HG03432 (cell line): Measurements from ENCODE around the gene VAMP7.
A peak's percentile ranks its signal among the peaks of the same experiment; 100 is the strongest.
"Not testable (repeated sequence)": the region's sequence is repeated elsewhere in the genome, so short reads cannot be mapped to it uniquely, and the experiment has no call there.

ENCODE experiments used
- ATAC-seq: cut with Tn5 transposase; IDR thresholded peaks from one replicate; pipeline ENCODE4 v1.9.1; 2021; ENCODE audit warnings: mild to moderate bottlenecking, moderate library complexity; ENCODE audit not compliant: unreplicated experiment

Gene VAMP7, protein sequence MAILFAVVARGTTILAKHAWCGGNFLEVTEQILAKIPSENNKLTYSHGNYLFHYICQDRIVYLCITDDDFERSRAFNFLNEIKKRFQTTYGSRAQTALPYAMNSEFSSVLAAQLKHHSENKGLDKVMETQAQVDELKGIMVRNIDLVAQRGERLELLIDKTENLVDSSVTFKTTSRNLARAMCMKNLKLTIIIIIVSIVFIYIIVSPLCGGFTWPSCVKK

DNA sequence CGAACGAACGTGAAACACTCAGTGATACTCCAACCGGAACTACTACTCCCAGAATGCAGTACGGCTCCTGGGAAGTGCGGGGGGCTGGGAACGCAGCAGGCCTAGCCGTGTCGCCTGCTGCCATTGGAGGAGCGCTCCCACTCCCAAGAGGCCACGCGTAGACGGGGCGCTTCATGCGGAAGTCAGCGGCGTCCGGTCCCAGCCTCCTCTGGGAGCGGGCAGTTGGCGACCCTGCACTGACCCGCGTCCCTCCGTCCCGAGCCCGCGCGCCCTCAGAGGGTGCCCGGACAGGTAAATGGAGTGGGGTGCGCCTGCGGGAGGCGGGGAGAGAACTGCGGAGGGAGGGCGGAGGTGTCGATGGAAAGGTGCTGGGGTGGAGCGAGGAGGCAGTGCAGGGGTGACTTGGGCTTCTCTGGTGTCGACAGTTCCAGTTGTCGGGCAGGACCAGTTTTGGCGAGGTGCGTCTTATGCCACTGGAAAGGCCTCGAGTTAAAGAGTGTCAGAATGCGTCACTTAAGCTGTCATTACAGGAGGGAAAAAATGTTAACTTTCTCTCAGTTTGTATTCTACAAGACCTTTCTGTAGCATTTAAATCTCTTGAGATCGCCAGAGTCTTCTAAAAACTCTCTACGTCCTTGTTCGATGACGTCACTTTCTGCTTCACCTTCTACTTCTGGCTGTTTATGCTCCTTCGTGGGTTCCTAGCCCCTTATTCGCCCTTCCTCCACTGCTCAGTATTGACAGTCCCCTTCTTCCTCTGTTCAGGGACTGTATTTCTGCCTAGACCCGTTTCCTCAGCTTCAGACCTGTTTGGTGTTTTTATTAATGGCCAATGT, at the start of gene VAMP7:
TSS of gene VAMP7 (plus strand) at position 188 of the 836 bp plus-strand sequence. CDS start 8,122 bp downstream, outside the sequence.
- peak; percentile 98 for ATAC-seq

DNA sequence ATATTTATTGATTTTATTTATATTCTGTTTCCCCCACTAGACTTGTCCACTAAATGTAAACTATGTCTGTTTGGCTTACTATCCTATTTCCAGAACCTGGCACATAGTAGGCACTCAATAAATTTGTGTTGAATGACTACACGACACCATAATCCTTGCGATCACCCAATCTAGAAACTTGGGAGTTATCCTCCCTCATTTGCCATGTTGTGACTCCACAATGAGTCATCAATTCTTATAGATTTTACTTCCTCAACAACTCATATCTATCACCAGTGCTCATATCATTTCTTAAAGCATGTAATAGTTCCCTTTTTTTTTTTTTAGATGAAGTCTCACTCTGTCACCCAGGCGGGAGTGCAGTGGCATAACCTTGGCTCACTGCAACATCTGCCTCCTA, 39.9 kb upstream of the VAMP7 start:
- ATAC-seq: no peak

DNA sequence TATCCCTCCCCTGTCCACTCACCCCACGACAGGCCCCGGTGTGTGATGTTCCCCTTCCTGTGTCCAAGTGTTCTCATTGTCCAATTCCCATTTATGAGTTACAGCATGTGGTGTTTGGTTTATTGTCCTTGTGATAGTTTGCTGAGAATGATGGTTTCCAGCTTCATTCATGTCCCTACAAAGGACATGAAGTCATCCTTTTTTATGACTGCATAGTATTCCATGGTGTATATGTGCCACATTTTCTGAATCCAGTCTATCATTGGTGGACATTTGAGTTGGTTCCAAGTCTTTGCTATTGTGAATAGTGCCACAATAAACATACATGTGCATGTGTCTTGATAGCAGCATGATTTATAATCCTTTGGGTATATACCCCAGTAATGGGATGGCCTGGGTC, 29.4 kb upstream of the VAMP7 start:
- not testable (repeated sequence) for ATAC-seq

DNA sequence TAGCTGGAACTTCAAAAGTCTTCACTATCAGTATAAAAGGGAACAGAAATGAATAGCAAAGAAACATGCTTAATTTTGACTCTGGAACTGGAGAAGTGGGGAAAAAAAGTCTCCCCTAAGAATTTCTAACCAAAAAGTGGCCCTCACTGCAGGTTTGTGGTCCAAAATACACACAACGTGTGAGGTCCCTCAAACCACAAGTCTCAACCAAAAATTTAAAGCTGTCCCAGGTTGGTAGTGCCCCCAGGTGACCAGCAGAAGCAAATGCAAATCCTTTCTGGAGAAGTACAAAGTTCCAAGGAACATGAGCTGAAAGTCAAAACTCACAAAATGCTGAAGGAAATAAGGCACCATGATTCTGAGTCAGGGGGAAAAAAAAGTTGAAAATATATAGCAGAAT, 23.6 kb upstream of the VAMP7 start:
- ATAC-seq: no peak

DNA sequence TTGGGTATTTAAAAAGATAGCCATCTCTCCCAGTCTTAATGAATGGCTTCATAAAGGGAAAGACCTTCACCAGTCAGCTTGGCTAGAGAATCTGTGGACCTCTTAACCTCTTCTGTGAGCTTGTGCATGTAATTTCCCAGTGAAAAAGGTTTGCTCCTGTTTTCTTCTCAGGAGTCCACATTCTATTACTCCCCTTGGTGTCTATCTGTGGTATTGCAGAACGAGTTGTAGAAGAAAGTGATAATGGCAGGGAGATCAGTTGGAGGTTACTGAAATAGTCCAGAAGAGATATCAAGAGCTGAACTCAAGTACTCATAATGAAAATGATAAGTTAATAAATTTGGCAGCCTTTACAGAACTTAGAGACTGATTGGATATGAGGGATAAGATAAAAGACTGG, 16.5 kb upstream of the VAMP7 start:
- ATAC-seq: no peak

DNA sequence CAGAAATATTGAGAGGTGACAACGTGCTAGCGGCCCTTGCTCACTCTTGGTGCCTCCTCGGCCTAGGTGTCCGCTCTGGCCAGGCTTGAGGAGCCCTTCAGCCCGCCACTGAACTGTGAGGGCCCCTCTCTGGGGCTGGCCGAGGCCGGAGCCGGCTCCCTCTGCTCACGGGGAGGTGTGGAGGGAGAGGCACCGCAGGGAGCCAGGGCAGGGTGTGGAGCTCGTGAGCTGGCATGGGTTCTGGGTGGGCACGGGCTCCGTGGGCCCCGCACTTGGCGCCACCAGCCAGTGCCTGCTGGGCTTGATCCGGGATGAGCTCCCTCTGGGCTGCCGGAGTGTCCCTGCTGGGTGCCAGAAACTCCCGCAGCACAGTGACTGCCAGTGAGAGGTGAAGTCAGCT, 16.0 kb upstream of the VAMP7 start:
- ATAC-seq: no peak

DNA sequence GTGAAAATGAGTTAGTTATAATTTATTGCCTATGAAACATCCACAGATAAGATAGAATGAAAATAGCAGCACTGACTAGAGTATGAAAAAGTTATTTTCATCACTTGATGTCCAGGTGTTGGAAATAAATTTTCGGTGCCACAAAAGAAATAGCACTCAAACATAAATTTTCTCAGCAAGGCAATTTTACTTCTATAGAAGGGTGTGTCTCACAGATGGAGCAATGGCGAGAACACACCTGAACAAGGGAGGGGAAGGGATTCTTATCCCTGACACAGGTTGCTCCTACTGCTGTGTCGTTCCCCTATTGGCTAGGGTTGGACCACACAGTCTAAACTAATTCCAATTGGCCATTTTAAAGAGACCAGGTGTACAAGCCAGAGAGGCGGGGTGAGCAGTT, 13.3 kb upstream of the VAMP7 start:
- ATAC-seq: no peak

DNA sequence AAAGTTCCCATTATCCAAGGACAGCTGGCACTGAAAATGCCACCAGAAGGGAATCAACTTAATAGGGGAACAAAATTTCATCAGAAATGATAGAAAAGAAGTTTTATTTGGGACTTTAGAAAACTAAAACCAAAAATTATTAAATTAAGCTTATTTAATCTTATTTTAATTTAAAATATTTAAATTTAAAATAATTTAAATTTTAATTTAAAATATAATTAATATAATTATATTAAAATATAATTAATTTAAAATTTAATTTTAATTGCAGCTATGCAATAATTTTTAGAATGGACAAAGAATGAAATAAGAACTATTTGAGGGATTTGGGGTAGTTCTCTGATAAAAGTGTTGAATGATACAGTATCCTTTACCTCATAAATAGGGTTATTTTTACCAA, 10.2 kb upstream of the VAMP7 start:
- ATAC-seq: no peak

DNA sequence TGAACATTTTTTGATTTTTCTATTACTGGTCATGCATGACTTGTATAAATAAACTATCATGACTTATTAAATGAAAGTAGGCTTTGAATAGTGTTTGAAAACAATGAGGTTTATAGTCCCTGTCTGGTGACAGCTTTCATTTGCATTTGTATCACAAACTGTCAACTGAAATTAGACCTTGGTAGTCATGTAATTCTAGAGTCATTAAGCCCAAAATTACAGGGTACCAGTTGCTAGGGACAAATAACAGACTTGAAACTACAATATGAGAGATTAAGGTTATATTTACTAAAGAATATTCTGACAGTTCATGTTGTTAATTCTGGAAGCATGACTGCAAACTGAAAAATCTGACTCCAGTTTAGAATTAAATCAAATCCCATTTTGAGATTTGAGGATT, 9.2 kb upstream of the VAMP7 start:
- ATAC-seq: no peak

DNA sequence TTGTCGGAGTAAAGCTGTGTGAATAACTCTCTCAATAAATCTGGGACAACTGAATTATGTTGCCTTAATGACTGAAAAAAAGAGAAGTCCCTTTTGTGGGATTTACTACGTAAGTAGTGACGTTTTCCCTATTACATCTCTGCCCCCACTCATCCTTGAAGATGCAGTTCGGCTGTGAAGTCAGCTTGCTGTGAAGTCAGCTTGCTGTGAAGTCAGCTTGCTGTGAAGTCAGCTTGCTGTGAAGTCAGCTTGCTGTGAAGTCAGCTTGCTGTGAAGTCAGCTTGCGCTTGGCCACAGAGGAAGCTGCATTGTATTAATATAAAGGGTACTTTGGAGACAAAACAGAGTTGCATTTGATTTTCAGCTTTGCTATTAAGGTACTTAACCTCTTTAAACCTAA, 8.0 kb upstream of the VAMP7 start:
- ATAC-seq: no peak

DNA sequence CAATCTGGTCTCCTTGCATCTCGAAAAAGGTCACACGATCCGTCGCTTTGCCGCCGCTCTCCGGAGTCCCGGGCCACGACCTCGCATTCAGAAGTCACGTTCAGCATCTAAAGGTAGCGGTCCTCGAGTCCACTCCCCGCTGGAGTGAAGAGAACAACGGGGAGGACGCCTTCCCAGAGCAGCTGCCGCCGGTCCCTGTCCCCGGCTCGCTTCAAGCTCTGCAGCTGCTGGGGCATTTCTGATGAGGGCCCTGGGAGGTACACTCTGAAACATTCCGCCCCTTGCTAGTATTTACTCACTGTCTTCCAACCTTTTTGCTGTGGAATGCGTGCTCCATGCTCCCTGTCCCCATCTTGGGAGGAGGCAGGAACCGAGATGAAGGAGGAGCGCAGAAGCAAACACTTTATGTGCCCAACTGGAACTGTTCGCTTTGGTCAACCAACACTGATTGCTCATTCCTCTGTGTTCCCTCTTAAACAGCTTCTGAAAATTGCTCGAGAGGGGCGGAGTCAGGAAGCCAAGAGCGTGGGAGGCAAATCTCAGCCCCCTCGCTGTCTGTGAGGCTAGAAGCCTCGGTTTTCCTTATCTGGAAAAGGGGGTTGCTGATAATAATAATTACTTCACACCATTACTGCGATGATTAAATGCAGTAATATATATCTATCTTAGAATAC, 6.4 kb upstream of the VAMP7 start:
- no peak for ATAC-seq

DNA sequence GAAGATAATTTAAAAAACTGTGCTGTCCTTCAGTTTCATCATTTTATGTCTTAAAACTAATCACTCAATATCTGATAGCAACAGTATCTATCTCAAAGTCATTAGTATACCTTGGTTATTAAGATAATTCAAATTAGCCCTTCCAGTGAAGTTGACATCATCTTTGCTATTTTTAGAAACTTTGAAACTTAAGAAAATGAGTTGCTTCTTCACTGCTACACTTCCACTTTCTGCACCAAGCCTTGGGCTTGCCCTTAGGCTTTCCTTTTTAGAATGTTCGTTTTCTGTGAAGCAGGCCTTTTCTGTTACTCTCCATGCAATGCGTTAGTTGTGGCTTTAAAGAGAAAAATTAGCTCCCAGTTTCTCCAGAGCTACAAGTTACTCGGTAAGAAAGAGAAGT, 4.4 kb upstream of the VAMP7 start:
- no peak for ATAC-seq

DNA sequence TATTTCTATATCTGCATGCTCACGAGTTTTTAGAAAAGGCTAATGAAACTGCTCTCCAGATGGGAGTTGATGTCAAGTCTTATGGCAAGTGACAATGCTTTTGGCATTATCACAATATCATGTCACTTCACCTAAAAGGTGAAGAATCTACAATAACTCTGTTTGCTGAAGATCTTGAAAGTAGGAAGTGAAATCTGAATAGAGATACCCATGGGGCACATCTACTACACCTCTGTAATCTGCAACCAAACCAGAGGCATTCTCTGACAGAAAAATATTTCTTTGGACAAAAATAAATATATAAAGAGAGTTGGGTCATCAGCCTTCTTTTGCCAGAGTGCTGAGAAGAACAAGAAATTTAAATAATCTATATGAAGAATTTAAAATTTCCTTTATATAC, 3.9 kb upstream of the VAMP7 start:
- ATAC-seq: no peak

DNA sequence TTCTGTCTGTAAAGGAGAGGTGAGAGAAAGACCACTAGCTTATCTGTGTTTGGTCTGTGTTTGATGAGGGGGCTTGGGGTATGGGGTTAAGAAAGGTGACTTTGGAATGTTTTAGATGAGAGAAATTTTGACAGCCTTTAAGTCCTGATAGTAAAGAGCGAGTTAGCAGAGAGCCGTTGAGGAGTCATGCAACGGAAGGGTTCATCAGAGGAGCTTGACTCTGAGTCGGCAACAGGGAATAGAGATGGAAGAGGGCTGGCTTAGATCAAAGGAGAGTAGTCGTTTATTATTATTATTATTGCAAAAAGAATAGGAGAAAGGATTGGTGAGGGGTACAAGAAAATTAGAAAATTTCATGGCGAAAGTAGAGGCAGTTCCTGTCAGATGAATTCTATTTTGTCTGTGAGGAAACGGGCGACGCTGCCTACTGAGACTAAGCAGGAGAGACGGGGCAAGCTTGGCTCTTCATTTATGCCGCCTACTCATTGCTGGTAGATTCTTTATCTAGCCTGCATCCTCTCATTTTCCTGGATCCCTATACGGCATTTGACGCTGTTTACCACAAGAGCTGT, 473 bp upstream of the VAMP7 start:
- peak; percentile 19 for ATAC-seq

DNA sequence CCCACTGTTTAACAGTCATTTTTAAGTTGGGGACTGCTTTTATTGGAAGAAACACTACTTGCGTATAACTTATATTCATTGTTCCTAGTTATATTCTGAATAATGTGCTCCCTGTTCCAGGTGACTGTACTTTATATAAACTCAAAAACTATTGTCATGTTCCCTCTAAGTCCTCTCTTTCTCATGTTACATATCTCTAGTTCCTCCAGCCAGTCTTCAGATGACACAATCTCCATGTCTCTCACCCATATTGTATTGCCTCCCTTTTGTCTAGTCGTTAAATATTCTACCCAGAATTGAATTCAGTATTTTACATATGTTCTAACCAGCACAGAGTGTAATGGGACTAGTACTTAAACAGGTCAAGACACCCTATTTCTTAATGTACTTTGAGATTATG, 5.3 kb downstream of the VAMP7 start:
- ATAC-seq: no peak

DNA sequence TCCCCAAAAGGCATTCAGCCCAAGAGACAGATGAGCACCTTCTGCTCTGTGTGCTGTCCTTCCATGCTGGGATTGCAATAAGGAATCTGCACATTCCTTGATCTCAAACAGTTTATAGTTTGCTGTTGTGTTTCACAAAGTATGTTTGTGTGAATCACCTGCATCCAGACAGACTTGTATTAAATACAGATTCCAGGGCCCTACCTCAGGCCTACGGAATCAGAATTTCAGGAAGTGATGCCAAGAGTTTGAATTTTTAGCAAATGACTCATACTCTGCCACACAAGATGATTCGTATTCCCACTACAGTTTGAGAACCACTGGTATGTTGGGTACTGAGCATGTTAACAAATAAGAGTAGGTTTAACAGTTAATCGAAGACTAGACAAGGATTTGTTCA, 7.0 kb downstream of the VAMP7 start:
- no peak for ATAC-seq

DNA sequence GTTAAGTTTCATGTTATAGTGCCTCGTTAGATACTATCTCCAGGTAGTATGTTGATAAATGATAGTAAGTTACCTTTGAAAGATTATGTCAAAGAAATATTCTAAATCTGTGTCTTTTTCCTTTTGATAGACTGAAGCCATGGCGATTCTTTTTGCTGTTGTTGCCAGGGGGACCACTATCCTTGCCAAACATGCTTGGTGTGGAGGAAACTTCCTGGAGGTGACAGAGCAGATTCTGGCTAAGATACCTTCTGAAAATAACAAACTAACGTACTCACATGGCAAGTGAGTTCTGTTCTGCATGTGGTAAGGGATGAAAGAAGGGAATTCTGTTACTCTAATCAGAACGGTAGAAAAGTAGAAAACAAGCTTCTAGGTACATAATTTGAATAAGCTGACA, 8.2 kb downstream of the VAMP7 start:
- no peak for ATAC-seq

DNA sequence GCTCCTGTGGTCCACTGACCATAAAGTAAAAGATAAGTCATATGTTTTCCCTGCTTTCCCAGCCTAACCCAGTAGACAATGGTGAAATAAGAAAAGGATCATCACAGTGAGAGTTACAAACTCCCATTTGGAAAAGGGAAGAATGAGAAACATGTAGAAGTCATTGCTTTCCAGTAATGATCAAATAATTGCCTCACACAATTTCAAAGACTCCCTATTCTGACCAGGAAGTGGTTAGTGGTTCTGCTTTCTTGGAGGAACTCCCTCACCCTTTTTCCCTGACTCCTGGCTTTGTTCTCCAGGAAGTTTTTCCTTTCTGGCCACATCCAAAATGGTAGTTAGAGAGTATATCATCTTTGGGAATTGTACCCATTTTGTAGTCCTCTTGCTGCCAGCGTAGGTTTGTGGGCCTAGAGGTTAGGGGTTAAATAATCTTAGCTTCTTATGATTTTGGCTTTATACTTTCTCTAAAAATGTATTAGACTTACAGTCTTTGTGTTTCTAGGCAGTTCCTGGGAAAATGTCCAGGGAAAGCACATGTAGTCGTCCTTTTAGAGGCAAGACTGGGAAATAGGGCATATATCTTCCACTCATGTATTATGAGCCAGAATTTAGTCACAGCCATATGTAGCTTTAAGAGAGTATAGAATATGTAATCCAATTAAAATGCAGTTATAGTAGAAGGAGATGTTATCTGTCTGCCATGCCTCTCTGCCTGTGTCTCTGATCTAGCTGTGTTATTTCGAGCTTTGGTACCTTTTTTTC, 10.5 kb downstream of the VAMP7 start:
- ATAC-seq: no peak

DNA sequence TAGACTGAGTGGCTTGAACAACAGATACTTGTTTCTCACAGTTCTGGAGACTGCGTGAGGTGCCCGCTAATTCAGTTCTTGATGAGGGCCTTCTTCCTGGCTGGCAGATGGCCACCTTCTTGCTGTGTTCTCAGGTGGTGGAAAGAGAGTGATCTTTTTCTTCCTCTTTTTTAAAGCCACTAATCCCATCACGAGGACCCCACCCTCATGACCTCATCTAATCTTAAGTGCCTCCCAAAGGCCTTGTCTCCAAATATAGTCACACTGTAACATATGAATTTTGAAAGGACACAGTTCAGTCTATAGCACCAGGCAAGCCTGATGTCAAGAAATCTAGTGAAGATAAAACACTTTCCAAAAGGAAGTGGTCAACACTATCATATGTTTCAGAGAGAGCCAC, 12.4 kb downstream of the VAMP7 start:
- no peak for ATAC-seq

DNA sequence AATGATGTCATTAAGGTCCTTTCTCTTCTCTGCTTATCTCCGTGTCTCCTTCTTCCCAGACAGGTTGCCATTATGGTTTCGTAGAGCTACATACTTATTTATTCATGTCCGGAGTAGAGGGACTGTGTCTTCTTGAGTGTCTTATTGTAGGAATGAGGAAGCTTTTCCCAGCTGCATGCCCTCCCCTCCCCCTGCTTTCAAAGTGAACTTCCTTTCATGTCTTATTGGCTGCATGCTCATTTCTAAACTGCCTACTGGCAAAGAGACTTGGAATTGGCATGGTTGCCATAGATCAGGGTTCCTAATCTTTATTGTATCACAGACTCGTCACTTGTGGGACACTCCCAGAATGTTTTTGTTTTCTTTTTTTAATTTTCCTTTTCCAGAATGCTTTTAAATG, 15.4 kb downstream of the VAMP7 start:
- ATAC-seq: no peak

DNA sequence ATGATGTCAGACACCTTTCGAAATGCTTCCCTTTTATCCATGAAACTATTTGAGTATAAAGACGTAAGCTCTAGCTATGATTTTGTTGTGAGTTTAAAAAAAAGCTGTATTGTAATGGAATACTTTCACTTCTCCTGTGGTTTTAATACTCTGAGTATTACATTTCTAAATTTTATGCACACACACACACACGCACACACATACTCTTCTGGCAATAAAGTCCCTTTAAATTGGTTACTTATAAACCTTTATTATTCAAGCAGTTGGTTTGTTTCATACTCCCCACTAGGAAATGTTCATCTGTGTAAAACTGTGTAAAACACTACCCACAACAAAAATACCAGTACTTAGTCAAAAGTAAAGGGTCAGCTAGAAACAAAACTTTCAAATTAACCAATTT, 18.2 kb downstream of the VAMP7 start:
- no peak for ATAC-seq
